T-helper 17 cell (primary cell): Measurements from ENCODE around the gene KIAA1671. TPM values are rescaled to one million over a fixed set of nuclear protein-coding genes. Genes with fewer than 3 reads are reported as not detected.

Experiments used
- ATAC-seq: fragments of 150-1000 bp; cut with Tn5 transposase; 2 replicates; pipeline ENCODE4 v1.10.0; 2021; ENCODE audit warnings: mild to moderate bottlenecking, moderate library complexity
- DNase-seq, 3 donors: peaks; one replicate each; pipeline versions ENCODE4 v3.0.0 to v3.0.0-alpha.2; 2020 to 2021
- H3K9me3 ChIP-seq: one replicate; pipeline ENCODE4 v1.7.0; 2013; ENCODE audit warnings: low read length, mild to moderate bottlenecking; ENCODE audit not compliant: control insufficient read depth, poor library complexity, severe bottlenecking
- H3K27ac Mint-ChIP-seq: one replicate; pipeline ENCODE4 v1.8.0; 2022; ENCODE audit warnings: mild to moderate bottlenecking, moderate library complexity, mixed read lengths
- H3K27me3 Mint-ChIP-seq: one replicate; pipeline ENCODE4 v1.8.0; 2022; ENCODE audit warnings: mixed read lengths
- H3K36me3 Mint-ChIP-seq: one replicate; pipeline ENCODE4 v1.8.0; 2022; ENCODE audit warnings: low read depth, mixed read lengths
- H3K4me1 Mint-ChIP-seq: one replicate; pipeline ENCODE4 v1.8.0; 2022; ENCODE audit warnings: mild to moderate bottlenecking, mixed read lengths
- H3K4me3 Mint-ChIP-seq: one replicate; pipeline ENCODE4 v1.8.0; 2022; ENCODE audit warnings: mild to moderate bottlenecking, moderate library complexity, mixed read lengths
- total RNA-seq, 4 donors: library from RNA in 2 of 4; stranded (reverse) in 2 of 4; gene quantifications; one replicate each; pipeline ENCODE4 v1.2.3 and lab custom pipeline; 2022 to 2026

The KIAA1671 gene
- total RNA-seq, 2 donors from 2014 or later: 1.4 to 3.2 TPM

DNA sequence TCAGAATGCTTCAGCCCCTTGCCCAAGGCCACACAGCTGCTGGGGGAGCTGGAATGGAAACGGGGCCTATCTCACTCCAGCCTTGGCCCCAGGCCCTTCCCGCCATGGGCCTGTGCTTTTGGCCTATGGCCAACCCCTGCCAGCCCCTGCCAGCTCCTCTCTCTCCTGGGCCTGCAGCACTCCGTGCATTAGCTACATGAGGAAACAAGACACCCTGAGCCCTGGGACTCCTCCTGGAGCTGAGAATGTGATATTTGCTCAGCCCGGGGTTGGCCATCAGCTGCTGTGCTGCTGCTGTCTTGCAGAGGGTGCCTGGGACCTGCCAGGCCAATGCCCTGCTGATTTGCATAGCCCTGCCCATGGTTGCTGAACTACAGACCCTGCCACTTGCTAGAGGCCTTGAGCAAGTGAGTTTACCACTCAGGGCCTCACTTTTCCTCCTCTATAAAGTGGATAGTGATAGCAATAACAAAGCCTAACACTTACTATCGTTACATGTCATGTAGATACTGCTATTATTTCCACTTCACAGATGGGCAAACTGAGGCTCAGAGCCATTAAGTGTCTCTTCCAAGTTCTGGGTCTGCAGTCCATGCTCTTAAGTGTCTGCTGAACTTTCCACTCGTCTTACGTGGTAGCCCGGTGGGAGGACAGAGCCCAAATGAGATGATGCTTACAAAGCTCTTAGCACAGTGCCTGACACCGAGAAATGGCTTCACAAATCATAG is 99.6 kb downstream of the KIAA1671 start:
- Mint-ChIP-seq H3K4me3 (no peak overlapping the region), H3K27me3 (peaks cover 16% of the 10 kb centered on the region), H3K36me3 (peaks cover 2% of the 10 kb centered on the region), H3K4me1 (peaks cover 9% of the 10 kb centered on the region), H3K27ac (no peak overlapping the region)
- ATAC-seq: no peak
- DNase-seq: no peak
- H3K9me3 ChIP-seq: no peaks in the 10 kb centered on the region

DNA sequence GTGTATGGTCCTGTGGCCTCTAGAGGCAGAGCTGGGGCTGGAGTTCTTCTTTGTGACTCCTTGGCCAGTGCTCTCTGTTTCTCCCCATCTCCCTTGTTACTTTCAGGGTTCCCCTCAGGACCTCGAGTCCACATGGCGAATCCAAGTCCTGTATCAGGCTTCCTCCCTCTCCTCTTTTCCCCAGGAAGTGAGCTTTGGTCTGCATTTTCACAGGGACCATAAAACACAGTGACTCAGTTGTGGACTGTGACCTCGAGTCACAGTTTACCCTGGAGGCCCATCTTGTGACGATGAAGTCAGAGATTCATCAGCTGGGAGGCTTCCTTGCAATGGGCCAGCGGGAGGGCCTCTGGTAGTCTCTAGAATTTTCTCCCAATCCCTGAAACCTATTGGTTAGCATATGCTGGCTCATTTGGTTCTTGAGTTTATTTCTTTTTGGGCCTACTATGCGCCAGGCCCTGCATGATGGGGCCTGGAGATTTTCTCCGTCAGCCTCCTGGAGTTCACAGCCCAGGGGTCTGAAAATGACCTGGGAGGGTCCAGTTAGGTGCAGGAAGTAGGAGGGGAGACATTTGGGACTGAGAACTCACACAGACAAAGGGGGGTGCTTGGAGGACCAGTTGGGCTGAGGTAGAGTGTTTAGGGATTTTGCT is 100.8 kb downstream of the KIAA1671 start:
- no peak overlapping the region for H3K4me3 Mint-ChIP-seq
- ATAC-seq: no peak

DNA sequence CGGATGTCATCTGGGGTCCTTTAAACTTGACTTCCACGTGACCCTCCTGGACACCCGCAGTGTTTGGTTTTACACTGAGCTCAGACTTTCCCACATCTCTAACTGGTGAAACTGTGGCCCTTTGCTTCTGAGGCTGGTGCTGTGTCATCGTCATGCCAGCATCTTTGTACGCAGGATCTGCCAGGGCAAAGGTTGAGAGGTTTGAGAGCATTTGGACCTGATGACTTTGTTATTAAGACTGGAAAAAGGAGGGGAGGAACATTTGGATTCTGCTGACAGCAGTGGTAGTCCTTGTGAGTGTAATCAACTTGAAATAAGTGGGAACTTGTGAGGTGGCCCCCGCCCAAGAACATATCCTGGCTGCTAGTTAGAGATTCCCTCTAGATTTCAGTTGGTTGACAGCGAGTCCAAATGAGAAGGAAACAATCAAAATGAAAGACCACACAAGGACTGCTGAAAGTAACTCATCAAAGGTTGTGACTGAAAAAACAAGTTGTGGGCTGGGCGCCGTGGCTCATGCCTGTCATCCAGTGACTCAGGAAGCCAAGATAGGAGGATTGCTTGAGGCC is 102.5 kb downstream of the KIAA1671 start:
- Mint-ChIP-seq H3K27me3 (peaks cover 10% of the 10 kb centered on the region), H3K4me1 (peaks cover 9% of the 10 kb centered on the region), H3K27ac (no peak overlapping the region), H3K36me3 (no peaks in the 10 kb centered on the region), H3K4me3 (no peak overlapping the region)
- no peaks in the 10 kb centered on the region for H3K9me3 ChIP-seq
- DNase-seq (no peak), ATAC-seq (peak; percentile 25)

More for the DNA sequence above, 100.8 kb downstream of the KIAA1671 start:
- peak overlapping the region; percentile 79 for H3K27ac Mint-ChIP-seq
- H3K27me3 Mint-ChIP-seq: peaks cover 10% of the 10 kb centered on the region
- H3K9me3 ChIP-seq: no peaks in the 10 kb centered on the region
- peaks cover 9% of the 10 kb centered on the region for H3K4me1 Mint-ChIP-seq
- H3K36me3 Mint-ChIP-seq: no peaks in the 10 kb centered on the region
- DNase-seq: no peak

DNA sequence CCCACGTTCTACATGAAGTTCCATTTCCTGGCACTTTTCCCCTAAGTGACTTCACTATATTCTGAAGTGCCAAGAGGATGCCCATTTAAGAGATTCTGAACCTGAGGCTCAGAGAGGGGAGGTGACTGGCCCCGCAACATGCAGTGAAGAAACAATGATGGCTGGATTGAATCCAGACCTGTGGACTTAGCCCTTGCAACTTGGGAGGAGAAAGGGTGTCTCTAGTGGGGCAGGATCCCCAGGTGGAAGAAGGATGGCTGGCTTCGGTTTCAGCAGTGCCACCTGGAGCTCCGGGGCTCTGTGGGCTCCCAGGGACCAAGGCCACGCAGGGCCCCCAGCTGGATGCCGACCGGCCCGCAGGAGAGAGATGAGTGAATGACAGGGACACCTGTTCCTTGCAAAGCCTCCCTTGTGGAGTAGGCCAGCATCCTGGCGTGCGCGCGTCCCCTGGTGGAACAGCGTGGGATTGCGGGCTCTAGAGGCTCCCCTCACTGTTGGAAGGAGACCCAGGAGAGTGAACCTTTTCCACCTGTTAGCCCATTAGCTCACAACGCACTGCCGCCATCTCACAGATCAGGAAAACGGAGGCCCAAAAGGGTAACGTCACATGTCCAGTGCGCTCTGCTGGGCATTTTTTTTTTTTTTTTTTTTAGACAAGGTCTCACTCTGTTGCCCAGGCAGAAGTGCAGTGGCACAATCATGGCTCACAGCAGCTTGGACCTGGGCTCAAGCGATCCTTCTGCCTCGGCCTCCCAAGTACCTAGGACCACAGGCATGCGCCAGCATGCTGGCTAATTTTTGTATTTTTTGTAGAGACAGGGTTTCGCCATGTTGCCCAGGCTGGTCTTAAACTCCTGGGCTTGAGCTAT is 104.7 kb downstream of the KIAA1671 start:
- Mint-ChIP-seq H3K4me3 (peak overlapping the region; percentile 36), H3K36me3 (no peaks in the 10 kb centered on the region), H3K27ac (no peak overlapping the region), H3K4me1 (peaks cover 22% of the 10 kb centered on the region), H3K27me3 (peaks cover 10% of the 10 kb centered on the region)
- DNase-seq: peak; percentile 54 to 78 (median 59)
- ATAC-seq: peak; percentile 76
- no peaks in the 10 kb centered on the region for H3K9me3 ChIP-seq

DNA sequence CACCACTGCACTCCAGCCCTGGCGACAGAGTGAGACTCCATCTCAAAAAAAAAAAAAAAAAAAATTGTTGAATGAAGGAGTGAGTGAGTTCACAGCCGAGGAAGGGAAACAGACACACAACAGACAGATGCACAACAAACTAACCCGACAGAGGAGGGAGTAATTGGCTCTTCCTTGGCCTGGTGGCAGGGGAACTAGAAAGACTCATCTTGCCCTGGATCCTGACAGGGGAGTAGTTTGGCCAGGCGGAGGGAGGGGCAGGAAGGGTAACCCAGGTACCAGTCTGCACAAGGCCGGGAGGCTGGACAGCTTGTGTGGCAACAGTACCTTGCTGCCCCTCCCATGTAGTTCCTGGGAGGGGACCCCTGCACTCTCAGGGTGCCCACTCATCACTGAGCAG is 106.9 kb downstream of the KIAA1671 start:
- H3K4me3 Mint-ChIP-seq: no peak overlapping the region
- no peaks in the 10 kb centered on the region for H3K9me3 ChIP-seq
- no peaks in the 10 kb centered on the region for H3K36me3 Mint-ChIP-seq
- peaks cover 31% of the 10 kb centered on the region for H3K4me1 Mint-ChIP-seq
- no peak for ATAC-seq
- no peak for DNase-seq
- H3K27me3 Mint-ChIP-seq: peaks cover 10% of the 10 kb centered on the region
- no peak overlapping the region for H3K27ac Mint-ChIP-seq

DNA sequence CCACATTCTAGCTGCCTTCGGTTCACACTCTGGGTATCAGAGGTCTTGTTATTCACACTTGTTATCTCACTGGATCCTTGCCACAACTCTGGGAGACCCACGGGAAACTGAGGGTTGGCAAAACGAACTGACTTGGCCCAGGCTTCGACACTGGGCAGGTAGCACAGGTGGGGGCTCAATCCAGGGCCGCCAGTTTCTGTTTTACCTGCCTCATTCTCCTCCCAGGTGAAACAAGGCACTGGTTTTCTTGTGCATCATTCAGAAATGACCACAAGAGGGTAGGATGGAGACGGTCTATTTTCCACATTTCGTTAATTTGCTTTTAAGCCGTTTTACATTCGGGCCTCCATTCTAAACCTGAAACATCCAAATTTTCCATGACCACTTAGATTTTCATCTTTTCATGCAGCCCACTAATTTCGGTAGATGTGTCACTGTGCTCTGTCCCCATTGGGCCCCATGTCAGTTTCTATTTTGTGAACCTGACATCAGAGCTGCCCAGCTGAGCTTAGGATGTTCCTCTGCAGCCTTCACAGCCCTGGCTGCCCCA is 108.1 kb downstream of the KIAA1671 start:
- no peaks in the 10 kb centered on the region for H3K9me3 ChIP-seq
- Mint-ChIP-seq H3K27me3 (peaks cover 5% of the 10 kb centered on the region), H3K4me3 (peak overlapping the region; percentile 39), H3K27ac (peak overlapping the region; percentile 99), H3K36me3 (no peaks in the 10 kb centered on the region), H3K4me1 (peaks cover 30% of the 10 kb centered on the region)
- no peak for ATAC-seq
- DNase-seq: no peak

DNA sequence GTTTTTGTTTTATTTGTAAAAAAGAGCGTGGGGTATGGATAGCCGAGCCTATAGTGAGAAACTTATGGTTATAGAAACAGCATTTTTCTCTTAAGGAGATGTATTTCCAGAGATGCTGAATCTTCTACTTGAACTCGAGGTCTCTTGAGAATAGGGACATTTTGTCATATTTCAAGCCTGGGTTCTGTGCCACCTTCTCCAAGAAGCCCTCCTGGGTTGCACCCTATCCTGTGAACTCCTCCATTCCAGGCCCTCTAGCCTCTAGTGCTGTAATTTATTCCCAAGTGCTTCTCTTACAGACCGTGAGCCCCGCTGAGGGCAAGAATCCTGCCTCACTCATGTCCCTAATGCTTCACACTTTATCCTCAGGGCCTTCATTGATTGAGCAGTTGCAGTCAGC is 108.6 kb downstream of the KIAA1671 start:
- no peaks in the 10 kb centered on the region for H3K9me3 ChIP-seq
- H3K4me1 Mint-ChIP-seq: peaks cover 30% of the 10 kb centered on the region
- DNase-seq: no peak
- no peak for ATAC-seq
- H3K4me3 Mint-ChIP-seq: peak overlapping the region; percentile 25
- H3K36me3 Mint-ChIP-seq: no peaks in the 10 kb centered on the region
- peak overlapping the region; percentile 99 for H3K27ac Mint-ChIP-seq
- H3K27me3 Mint-ChIP-seq: peaks cover 5% of the 10 kb centered on the region

DNA sequence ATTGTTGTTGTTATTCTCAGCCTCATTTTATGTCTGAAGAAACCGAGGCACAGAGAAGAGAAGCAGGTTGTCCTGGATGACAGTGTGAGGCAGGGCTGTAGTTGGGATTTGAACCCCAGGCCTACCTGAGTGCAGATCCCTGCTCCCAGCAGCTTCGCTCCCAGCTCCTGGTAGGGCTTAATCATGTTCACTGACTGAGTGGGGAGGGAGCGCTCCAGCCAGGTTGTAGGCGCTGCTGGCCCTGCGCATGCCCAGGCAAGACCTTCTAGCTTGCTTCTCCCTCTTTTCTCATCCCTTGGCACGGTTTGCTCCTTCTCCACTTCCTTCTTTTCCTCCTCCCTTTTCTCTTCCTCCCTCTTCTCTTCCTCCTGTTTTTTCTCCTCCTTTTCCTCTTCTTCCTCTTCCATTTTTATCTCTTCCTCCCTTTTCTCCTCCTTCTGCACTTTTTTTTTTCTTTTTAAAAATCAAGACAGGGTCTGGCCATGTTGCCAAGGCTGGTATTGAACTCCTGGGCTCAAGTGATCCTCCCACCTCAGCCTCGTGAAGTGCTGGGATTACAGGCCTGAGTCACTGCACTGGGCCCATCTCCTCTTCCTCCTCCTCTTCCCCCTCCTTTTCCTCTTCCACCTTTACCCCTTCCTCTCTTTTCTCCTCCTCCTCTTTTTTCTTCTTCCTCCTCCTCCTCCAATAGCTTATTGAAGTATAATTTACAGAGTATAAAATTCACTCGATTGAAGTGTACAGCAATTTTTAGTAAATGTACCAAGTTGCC is 109.3 kb downstream of the KIAA1671 start:
- Mint-ChIP-seq H3K4me1 (peaks cover 33% of the 10 kb centered on the region), H3K36me3 (no peaks in the 10 kb centered on the region), H3K4me3 (peak overlapping the region; percentile 84), H3K27me3 (peaks cover 5% of the 10 kb centered on the region), H3K27ac (peak overlapping the region; percentile 99)
- DNase-seq: no peak
- H3K9me3 ChIP-seq: no peaks in the 10 kb centered on the region
- no peak for ATAC-seq

DNA sequence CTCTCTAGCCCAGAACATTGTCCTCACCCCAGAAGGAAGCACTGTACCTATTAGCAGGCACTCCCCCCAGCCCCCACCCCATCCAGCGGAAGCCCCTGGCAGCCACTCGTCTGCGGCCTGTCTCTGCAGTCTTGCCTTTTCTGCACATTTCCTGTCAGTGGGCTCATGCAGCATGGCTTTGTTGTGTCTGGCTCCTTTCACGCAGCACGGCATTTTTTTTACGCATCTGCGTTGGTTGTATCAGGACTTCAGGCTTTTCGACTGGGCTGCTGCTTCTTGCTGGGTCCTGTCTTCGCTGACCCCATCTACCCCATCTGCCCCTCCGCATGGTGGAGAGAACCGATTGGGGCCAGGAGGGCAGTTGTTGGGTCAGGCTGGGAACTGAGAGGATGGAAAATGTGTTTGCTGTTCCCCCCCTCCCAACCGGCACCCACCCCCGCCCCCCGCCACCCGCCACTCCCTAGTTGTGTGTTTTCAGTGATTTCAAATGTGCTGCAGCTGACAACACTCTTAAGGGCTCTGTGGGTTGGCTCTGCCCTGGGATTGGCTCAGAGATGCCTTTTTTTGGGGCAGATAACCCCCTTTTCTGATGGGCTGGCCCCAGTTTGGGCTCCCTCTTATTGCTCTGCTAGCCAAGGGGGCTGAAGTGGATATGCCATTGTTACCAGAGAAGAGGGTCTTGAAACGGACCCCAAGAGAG is 110.0 kb downstream of the KIAA1671 start:
- H3K27ac Mint-ChIP-seq: peak overlapping the region; percentile 99
- ATAC-seq (peak; percentile 95), DNase-seq (peak; percentile 36 to 71 (median 52))
- no peaks in the 10 kb centered on the region for H3K9me3 ChIP-seq
- peaks cover 35% of the 10 kb centered on the region for H3K4me1 Mint-ChIP-seq
- H3K27me3 Mint-ChIP-seq: no peaks in the 10 kb centered on the region
- peak overlapping the region; percentile 84 for H3K4me3 Mint-ChIP-seq
- no peaks in the 10 kb centered on the region for H3K36me3 Mint-ChIP-seq

DNA sequence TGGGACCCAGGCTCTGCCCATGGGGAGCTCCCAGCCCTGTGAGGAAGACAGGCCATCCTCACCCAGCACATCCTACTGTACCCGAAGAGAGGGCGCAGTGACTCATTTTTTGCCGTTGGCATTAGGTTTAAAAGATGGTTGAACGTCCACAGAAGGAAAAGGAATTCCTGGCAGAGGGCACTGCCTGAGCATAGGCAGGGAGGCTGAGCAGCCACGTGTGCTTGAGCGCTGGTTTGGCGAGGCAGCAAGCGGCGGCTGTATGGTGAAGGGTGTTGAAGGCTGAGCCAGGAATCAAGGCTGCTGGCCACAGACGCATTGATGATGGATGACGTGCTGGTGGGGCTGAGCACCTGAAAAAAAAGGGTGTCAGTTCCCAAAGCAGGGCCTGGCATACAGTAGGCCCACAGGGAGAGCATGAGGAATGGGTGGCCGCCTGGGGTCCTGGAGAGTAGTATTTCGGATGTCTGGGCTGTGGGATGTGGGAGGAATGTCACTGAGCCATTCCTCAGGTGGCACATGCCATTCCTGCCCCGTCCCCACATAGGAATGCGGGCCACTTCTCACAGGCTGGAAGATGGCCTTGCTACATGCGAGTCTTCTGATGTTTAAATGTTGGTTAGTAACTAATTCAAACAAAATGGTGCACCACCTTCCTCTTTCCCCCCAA is 112.5 kb downstream of the KIAA1671 start:
- Mint-ChIP-seq H3K27ac (no peak overlapping the region), H3K4me1 (peaks cover 52% of the 10 kb centered on the region), H3K36me3 (no peaks in the 10 kb centered on the region), H3K27me3 (no peaks in the 10 kb centered on the region), H3K4me3 (peak overlapping the region; percentile 69)
- DNase-seq: no peak
- ATAC-seq: no peak
- no peaks in the 10 kb centered on the region for H3K9me3 ChIP-seq

DNA sequence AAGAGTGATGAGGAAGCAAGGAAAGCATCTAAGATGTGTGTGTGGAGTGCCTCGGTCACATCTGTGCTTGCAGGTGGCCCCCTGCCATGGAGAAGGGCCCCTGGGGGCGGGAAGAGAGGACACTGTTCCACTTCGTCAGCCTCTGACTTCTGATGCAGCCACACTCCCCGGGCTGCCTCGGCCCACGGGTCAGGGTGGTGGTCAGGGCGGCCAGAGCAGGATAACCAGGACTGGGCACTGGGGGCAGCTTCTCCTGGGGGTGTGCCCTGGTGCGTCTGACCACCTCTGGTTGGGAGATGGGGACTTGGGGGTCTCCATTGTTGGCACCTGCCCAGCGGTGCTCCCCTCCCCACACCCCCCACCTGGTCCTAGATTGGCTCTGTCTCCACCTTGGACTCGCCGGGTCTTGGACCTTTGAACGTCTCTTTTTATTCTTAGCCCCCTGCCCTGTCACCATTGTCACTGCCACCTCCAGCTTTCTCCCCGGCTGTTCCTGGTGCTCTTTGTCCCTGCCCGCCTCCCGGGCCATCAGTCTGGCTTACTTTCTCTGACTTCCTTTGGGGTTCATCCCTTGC is 114.4 kb downstream of the KIAA1671 start:
- Mint-ChIP-seq H3K36me3 (no peaks in the 10 kb centered on the region), H3K4me3 (peak overlapping the region; percentile 94), H3K4me1 (peaks cover 58% of the 10 kb centered on the region), H3K27me3 (no peaks in the 10 kb centered on the region), H3K27ac (peak overlapping the region; percentile 99)
- DNase-seq (no peak), ATAC-seq (no peak)
- no peaks in the 10 kb centered on the region for H3K9me3 ChIP-seq
